SKM-1 (cell line): ENCODE data around the gene TBCD.

ENCODE experiments used
- DNase-seq: peaks from one replicate; lab custom pipeline; 2025; ENCODE audit not compliant: unreplicated experiment; lab: John Stamatoyannopoulos, UW

Gene TBCD

GRCh38 chr17:82868715-82869131 is 116.9 kb downstream of the TBCD start:
- DNase-seq, result no peak

- DNase-seq, result no peak
Observed at GRCh38 chr17:82869536-82869935, 117.7 kb downstream of the TBCD start.

- no peak for DNase-seq
Observed at GRCh38 chr17:82870091-82870491, 118.2 kb downstream of the TBCD start.

GRCh38 chr17:82870541-82870940 is 118.7 kb downstream of the TBCD start:
- no peak for DNase-seq

- no peak for DNase-seq
Observed at GRCh38 chr17:82871056-82871775, 119.4 kb downstream of the TBCD start.

GRCh38 chr17:82871776-82872561 is 120.1 kb downstream of the TBCD start:
- no peak for DNase-seq

GRCh38 chr17:82872591-82873520 is 121.0 kb downstream of the TBCD start:
- no peak for DNase-seq

GRCh38 chr17:82873521-82873920 is 121.7 kb downstream of the TBCD start:
- DNase-seq, result no peak

- no peak for DNase-seq
Observed at GRCh38 chr17:82874011-82874835, 122.4 kb downstream of the TBCD start.

GRCh38 chr17:82875407-82875856 is 123.6 kb downstream of the TBCD start:
- DNase-seq, result no peak

GRCh38 chr17:82876149-82876548 is 124.3 kb downstream of the TBCD start:
- DNase-seq, result no peak

GRCh38 chr17:82876602-82877379 is 124.9 kb downstream of the TBCD start:
- no peak for DNase-seq

GRCh38 chr17:82878527-82878926 is 126.7 kb downstream of the TBCD start:
- DNase-seq, result peak; percentile 50

GRCh38 chr17:82879241-82879640 is 127.4 kb downstream of the TBCD start:
- DNase-seq, result no peak

- no peak for DNase-seq
Observed at GRCh38 chr17:82880620-82881323, 128.9 kb downstream of the TBCD start.

GRCh38 chr17:82881324-82881823 is 129.5 kb downstream of the TBCD start:
- DNase-seq, result no peak

- no peak for DNase-seq
Observed at GRCh38 chr17:82881900-82882714, 130.2 kb downstream of the TBCD start.
